IMR-90 (cell line): ENCODE results near the gene NIPAL4. TPM values are rescaled to one million over a fixed set of nuclear protein-coding genes. Genes with fewer than 3 reads are reported as not detected.

Experiments
- ATAC-seq: fragments of 200-7000 bp; cut with Tn5 transposase; 2 replicates; pipeline ENCODE4 v1.9.1; 2020; ENCODE audit warnings: low read depth, mild to moderate bottlenecking, moderate library complexity
- BruUV-seq: library from RNA; stranded (reverse); fragments of 400-500 nt; replicated peaks from 2 replicates; lab custom pipeline; 2021; lab: Mats Ljungman, UMichigan
- CTCF ChIA-PET: fragments of 300-600 bp; formaldehyde crosslinking; extraction: SDS; loops from one replicate; lab custom pipeline; 2021; ENCODE audit warnings: antibody characterized with exemption; lab: Yijun Ruan, JAX
- POLR2A ChIA-PET: fragments of 300-600 bp; sonication (Branson Sonifier 250); formaldehyde crosslinking; loops from one replicate; lab custom pipeline; 2022; ENCODE audit warnings: antibody characterized with exemption; ENCODE audit not compliant: unreplicated experiment; lab: Charles Lee
- DNase-seq: peaks from one replicate; pipeline ENCODE4 v3.0.0; 2013
- H2AFZ ChIP-seq: replicated peaks from 2 replicates; pipeline ENCODE3; 2013; ENCODE audit warnings: low read length, mild to moderate bottlenecking; ENCODE audit not compliant: poor library complexity
- H2AK5ac ChIP-seq: 2 replicates; pipeline ENCODE4 v1.6.1; 2013; ENCODE audit warnings: low read depth, low read length, inconsistent platforms
- H2AK9ac ChIP-seq: replicated peaks from 2 replicates; pipeline ENCODE3; 2013; ENCODE audit warnings: mild to moderate bottlenecking, low read depth, low read length, moderate library complexity; ENCODE audit not compliant: poor library complexity
- H2BK120ac ChIP-seq: 2 replicates; pipeline ENCODE4 v1.6.1; 2013; ENCODE audit warnings: low read depth, low read length, inconsistent platforms
- H2BK15ac ChIP-seq: 3 replicates; pipeline ENCODE4 v1.6.1; 2013; ENCODE audit warnings: low read depth, low read length, inconsistent platforms
- H2BK20ac ChIP-seq: 2 replicates; pipeline ENCODE4 v1.6.1; 2013; ENCODE audit warnings: low read depth, mild to moderate bottlenecking, inconsistent platforms, low read length, moderate library complexity
- H2BK5ac ChIP-seq: 2 replicates; pipeline ENCODE4 v1.6.1; 2013; ENCODE audit warnings: mild to moderate bottlenecking, low read depth, low read length, inconsistent platforms; ENCODE audit not compliant: poor library complexity, severe bottlenecking
- H3K14ac ChIP-seq: replicated peaks from 2 replicates; pipeline ENCODE4 v1.6.1; 2013; ENCODE audit warnings: low read depth, low read length, inconsistent platforms
- H3K18ac ChIP-seq: 2 replicates; pipeline ENCODE4 v1.6.1; 2013; ENCODE audit warnings: low read depth, low read length, control low read depth
- H3K23ac ChIP-seq: 2 replicates; pipeline ENCODE4 v1.6.1; 2013; ENCODE audit warnings: low read depth, low read length, inconsistent platforms
- H3K27ac ChIP-seq: 2 replicates; pipeline ENCODE4 v1.5.1; 2013; ENCODE audit warnings: mild to moderate bottlenecking, control low read depth, low read length; ENCODE audit not compliant: insufficient read depth
- H3K27me3 ChIP-seq: 2 replicates; pipeline ENCODE4 v1.6.1; 2013; ENCODE audit warnings: low read length; ENCODE audit not compliant: control insufficient read depth, insufficient read depth
- H3K36me3 ChIP-seq: 2 replicates; pipeline ENCODE4 v1.6.1; 2013; ENCODE audit warnings: low read length, mixed read lengths; ENCODE audit not compliant: control insufficient read depth, insufficient read depth
- H3K4ac ChIP-seq: 2 replicates; pipeline ENCODE4 v1.6.1; 2013; ENCODE audit warnings: low read depth, low read length, inconsistent platforms
- H3K4me1 ChIP-seq: 2 replicates; pipeline ENCODE4 v1.6.1; 2013; ENCODE audit warnings: low read length, mixed read lengths; ENCODE audit not compliant: control insufficient read depth, insufficient read depth
- H3K4me2 ChIP-seq: 2 replicates; pipeline ENCODE4 v1.6.1; 2013; ENCODE audit warnings: low read depth, mild to moderate bottlenecking, control low read depth, low read length, moderate library complexity
- H3K4me3 ChIP-seq: 2 replicates; pipeline ENCODE4 v1.5.1; 2013; ENCODE audit warnings: low read depth, mild to moderate bottlenecking, control low read depth, low read length, moderate library complexity; ENCODE audit not compliant: insufficient read depth
- H3K56ac ChIP-seq: 2 replicates; pipeline ENCODE4 v1.6.1; 2013; ENCODE audit warnings: low read length, inconsistent platforms; ENCODE audit not compliant: insufficient read depth; ENCODE audit errors: extremely low read depth
- H3K79me1 ChIP-seq, 2 experiments: 2 replicates each; pipeline ENCODE4 v1.6.1; 2013; ENCODE audit warnings: low read length in 2 of 2, inconsistent platforms in 1 of 2, low read depth in 1 of 2
- H3K9ac ChIP-seq: 2 replicates; pipeline ENCODE4 v1.6.1; 2013; ENCODE audit warnings: low read depth, low read length, control low read depth
- H3K9me1 ChIP-seq: 2 replicates; pipeline ENCODE4 v1.6.1; 2013; ENCODE audit warnings: low read length, inconsistent platforms; ENCODE audit not compliant: insufficient read depth
- H3K9me3 ChIP-seq: 2 replicates; pipeline ENCODE4 v1.6.1; 2013; ENCODE audit warnings: low read length; ENCODE audit not compliant: control insufficient read depth, insufficient read depth
- H4K20me1 ChIP-seq: 2 replicates; pipeline ENCODE4 v1.6.1; 2013; ENCODE audit warnings: low read length, inconsistent platforms; ENCODE audit not compliant: insufficient read depth
- H4K5ac ChIP-seq: 2 replicates; pipeline ENCODE4 v1.6.1; 2013; ENCODE audit warnings: mild to moderate bottlenecking, low read depth, low read length, control low read depth
- H4K8ac ChIP-seq, 2 experiments: 2 replicates each; pipeline ENCODE4 v1.6.1; 2013; ENCODE audit warnings: low read depth in 2 of 2, low read length in 2 of 2, control low read depth in 1 of 2, inconsistent platforms in 1 of 2
- H4K91ac ChIP-seq: 2 replicates; pipeline ENCODE4 v1.6.1; 2013; ENCODE audit warnings: low read depth, low read length, inconsistent platforms; ENCODE audit not compliant: insufficient read depth
- MAFK ChIP-seq: IDR thresholded peaks from 2 replicates; pipeline ENCODE4 v1.6.1; 2012; ENCODE audit warnings: low read depth, low read length, improper control_type of control experiment
- RCOR1 ChIP-seq: IDR thresholded peaks from 2 replicates; pipeline ENCODE4 v1.6.1; 2012; ENCODE audit warnings: mild to moderate bottlenecking, low read length, improper control_type of control experiment; ENCODE audit not compliant: insufficient replicate concordance
- whole genome bisulfite sequencing, 2 experiments: methylation state at CpG; one replicate each; pipeline versions ENCODE4 v1.1.5 to v1.1.7; 2013; ENCODE audit warnings: missing lambda C conversion rate in 2 of 2; ENCODE audit not compliant: insufficient read length in 1 of 2; ENCODE audit errors: extremely low coverage in 2 of 2; 5-methylcytosine and 5-hydroxymethylcytosine counted together
- dilution Hi-C: fragments of 300-500 bp; cut with HindIII; formaldehyde crosslinking; loops from one replicate; pipeline ENCODE4 v1.14.3; 2018; ENCODE audit warnings: low sequenced_read_pairs; ENCODE audit not compliant: unreplicated experiment
- in situ Hi-C: fragments of 300-500 bp; cut with MboI; formaldehyde crosslinking; loops from 3 replicates; pipeline ENCODE4 v1.14.3; 2019; ENCODE audit warnings: low sequenced_read_pairs, inconsistent platforms, mixed read lengths
- intact Hi-C: fragments of 100-400 bp; cut with micrococcal nuclease; formaldehyde crosslinking; loops from 2 replicates; pipeline ENCODE4 v1.10.0; 2022
- polyA plus RNA-seq, 3 experiments: library from polyadenylated mRNA; depleted of rRNA; stranded (reverse); fragments of >200 nt; gene quantifications; 2 replicates each; pipeline ENCODE4 v1.2.3, GENCODE V29; 2012; ENCODE audit warnings: low replicate concordance in 1 of 3
- total RNA-seq: library from RNA; depleted of rRNA; stranded (reverse); fragments of >200 nt; gene quantifications from 2 replicates; pipeline ENCODE4 v1.2.3, GENCODE V29; 2012

NIPAL4 gene
- total and polyA plus RNA-seq, 2 of the 4 experiments (the other 2 are of a cell fraction) = 0.18 to 0.39 TPM

DNA sequence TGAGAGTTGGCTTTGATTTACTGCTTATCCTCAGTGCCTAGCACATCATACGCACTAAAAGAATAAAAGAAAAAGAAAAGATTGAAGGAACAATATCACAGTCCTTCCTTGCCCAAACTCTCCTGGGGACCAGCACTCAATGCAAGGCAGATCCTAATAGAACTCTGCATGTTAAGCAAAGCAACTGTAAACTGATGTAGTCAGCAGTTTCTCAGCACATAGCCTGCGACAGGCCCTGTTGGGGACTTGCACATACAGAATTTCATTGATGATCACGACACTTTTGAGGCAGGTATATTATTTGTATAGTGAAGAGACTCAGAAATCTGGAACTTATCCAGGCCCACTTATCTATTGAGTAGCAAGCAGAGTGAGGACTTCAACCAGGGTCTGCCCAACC is 15.4 kb downstream of the NIPAL4 start:
- Histone ChIP-seq H3K27ac (no peak overlapping the region), H2AK9ac (no peak overlapping the region), H2BK120ac (no peak overlapping the region), H3K27me3 (no peaks in the 10 kb centered on the region), H3K4ac (no peak overlapping the region), H3K4me2 (no peak overlapping the region), H2AFZ (no peak overlapping the region), H3K36me3 (peaks cover 15% of the 10 kb centered on the region), H3K79me1 (peaks cover 14 to 42% of the 10 kb centered on the region in 2 experiments), H4K91ac (no peak overlapping the region), H3K9me1 (peaks cover 22% of the 10 kb centered on the region), H3K18ac (no peak overlapping the region), H4K8ac (no peak overlapping the region), H3K56ac (no peak overlapping the region), H2BK15ac (no peak overlapping the region), H3K14ac (no peak overlapping the region), H3K9ac (no peak overlapping the region), H3K9me3 (no peaks in the 10 kb centered on the region), H2BK5ac (no peak overlapping the region), H3K4me3 (no peak overlapping the region), H3K23ac (no peak overlapping the region), H4K20me1 (no peaks in the 10 kb centered on the region), H2AK5ac (no peak overlapping the region), H4K5ac (no peak overlapping the region), H3K4me1 (peaks cover 9% of the 10 kb centered on the region; the same call in 1 of the 2 replicates), H2BK20ac (no peak overlapping the region)
- DNase-seq (no peak), ATAC-seq (no peak)
- ChIA-PET CTCF (interaction anchor here (1.2 kb wide), 1 partner anchor 14 kb away, joined by 5 read pairs; no protein-coding TSS in a partner anchor), POLR2A (no interaction called here)
- BruUV-seq = no TSS peak
- dilution Hi-C loops (no loop called here), in situ Hi-C loops (loop anchor here (5.0 kb wide), 1 partner anchor 108 kb away; no protein-coding TSS in a partner anchor), intact Hi-C loops (loop anchor here (2.0 to 5.0 kb wide), 3 partner anchors 102 to 325 kb away; partner anchors contain the start of gene ADAM19)
- WGBS, 2 experiments = no CpG with 5 or more reads among the region's 3 CpGs
- TF ChIP-seq MAFK = peak; percentile 91
- TF ChIP-seq RCOR1 = no peak
